Measurements from ENCODE around the gene SART1. TPM values are rescaled to one million over a fixed set of nuclear protein-coding genes. Genes with fewer than 3 reads are reported as not detected.

The SART1 gene
- total RNA-seq, 1 donor from 2014 or later = 37.3 TPM

- Mint-ChIP-seq H3K27me3 (ENCODE audit: low read depth) (no peaks in the 10 kb centered on the region), H3K27ac (ENCODE audit: unreplicated experiment) (no peak overlapping the region), H3K36me3 (ENCODE audit: low read depth) (peaks cover 11% of the 10 kb centered on the region), H3K4me1 (ENCODE audit: low read depth) (peaks cover 5% of the 10 kb centered on the region), H3K9me3 (ENCODE audit: low read depth) (no peaks in the 10 kb centered on the region), H3K4me3 (ENCODE audit: unreplicated experiment) (no peak overlapping the region)
- DNase-seq (ENCODE audit: low spot score) = no peak
- no peak for TF ChIP-seq CTCF (IDR thresholded peaks at IDR 0.05)
Measured at GRCh38 chr11:65925397-65925796, 36.1 kb upstream of the SART1 start.

- no peak for DNase-seq (ENCODE audit: low spot score)
- Mint-ChIP-seq H3K4me1 (ENCODE audit: low read depth) (no peaks in the 10 kb centered on the region), H3K27me3 (ENCODE audit: low read depth) (no peaks in the 10 kb centered on the region), H3K27ac (ENCODE audit: unreplicated experiment) (no peak overlapping the region), H3K9me3 (ENCODE audit: low read depth) (no peaks in the 10 kb centered on the region), H3K36me3 (ENCODE audit: low read depth) (peaks cover 4% of the 10 kb centered on the region), H3K4me3 (ENCODE audit: unreplicated experiment) (no peak overlapping the region)
- TF ChIP-seq CTCF (IDR thresholded peaks at IDR 0.05) = no peak
Measured at GRCh38 chr11:65927904-65928397, 33.6 kb upstream of the SART1 start.

- Mint-ChIP-seq H3K9me3 (ENCODE audit: low read depth) (no peaks in the 10 kb centered on the region), H3K27me3 (ENCODE audit: low read depth) (no peaks in the 10 kb centered on the region), H3K4me3 (ENCODE audit: unreplicated experiment) (no peak overlapping the region), H3K27ac (ENCODE audit: unreplicated experiment) (no peak overlapping the region), H3K36me3 (ENCODE audit: low read depth) (no peaks in the 10 kb centered on the region), H3K4me1 (ENCODE audit: low read depth) (no peaks in the 10 kb centered on the region)
- DNase-seq (ENCODE audit: low spot score) = no peak
- TF ChIP-seq CTCF (IDR thresholded peaks at IDR 0.05) = no peak
Measured at GRCh38 chr11:65928667-65929066, 32.9 kb upstream of the SART1 start.

GRCh38 chr11:65931773-65932557, 29.6 kb upstream of the SART1 start:
- Mint-ChIP-seq H3K4me3 (ENCODE audit: unreplicated experiment) (no peak overlapping the region), H3K9me3 (ENCODE audit: low read depth) (no peaks in the 10 kb centered on the region), H3K27ac (ENCODE audit: unreplicated experiment) (no peak overlapping the region), H3K36me3 (ENCODE audit: low read depth) (no peaks in the 10 kb centered on the region), H3K4me1 (ENCODE audit: low read depth) (peaks cover 3% of the 10 kb centered on the region), H3K27me3 (ENCODE audit: low read depth) (no peaks in the 10 kb centered on the region)
- no peak for DNase-seq (ENCODE audit: low spot score)
- no peak for TF ChIP-seq CTCF (IDR thresholded peaks at IDR 0.05)

- TF ChIP-seq CTCF (IDR thresholded peaks at IDR 0.05) = peak; percentile 34
- H3K9me3 Mint-ChIP-seq (ENCODE audit: low read depth) = no peaks in the 10 kb centered on the region
- H3K27ac Mint-ChIP-seq (ENCODE audit: unreplicated experiment) = no peak overlapping the region
- no peak for DNase-seq (ENCODE audit: low spot score)
- no peaks in the 10 kb centered on the region for H3K27me3 Mint-ChIP-seq (ENCODE audit: low read depth)
- H3K36me3 Mint-ChIP-seq (ENCODE audit: low read depth) = no peaks in the 10 kb centered on the region
- H3K4me3 Mint-ChIP-seq (ENCODE audit: unreplicated experiment) = no peak overlapping the region
- H3K4me1 Mint-ChIP-seq (ENCODE audit: low read depth) = peaks cover 3% of the 10 kb centered on the region
Measured at GRCh38 chr11:65932558-65932919, 29.0 kb upstream of the SART1 start.

Data from chondrocyte (in vitro differentiated cells).